ENCODE data around the gene KMT2C.
"Not testable (repeated sequence)": the region's sequence is repeated elsewhere in the genome, so short reads cannot be mapped to it uniquely, and the experiment has no call there.

KMT2C gene

DNA sequence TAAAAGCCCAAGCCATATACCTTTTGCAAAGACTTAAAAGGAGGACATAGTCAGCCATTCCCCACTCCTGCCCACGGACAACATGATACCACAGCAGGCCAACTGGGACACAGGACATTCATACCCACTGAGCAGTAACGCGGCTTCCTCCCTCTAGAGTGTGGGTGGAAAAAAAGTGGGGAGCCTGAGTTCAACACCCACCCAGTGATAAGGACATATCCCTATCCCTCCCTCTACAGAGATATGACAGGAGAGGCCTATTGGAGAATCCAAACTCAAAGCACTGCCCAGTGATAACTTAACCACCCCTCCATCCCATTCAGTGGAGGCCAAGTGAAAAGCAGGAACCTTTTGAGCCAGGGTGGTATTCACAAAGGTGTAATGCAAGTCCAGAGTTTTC, 148.8 kb downstream of the KMT2C start:
- not testable (repeated sequence) for DNase-seq

DNA sequence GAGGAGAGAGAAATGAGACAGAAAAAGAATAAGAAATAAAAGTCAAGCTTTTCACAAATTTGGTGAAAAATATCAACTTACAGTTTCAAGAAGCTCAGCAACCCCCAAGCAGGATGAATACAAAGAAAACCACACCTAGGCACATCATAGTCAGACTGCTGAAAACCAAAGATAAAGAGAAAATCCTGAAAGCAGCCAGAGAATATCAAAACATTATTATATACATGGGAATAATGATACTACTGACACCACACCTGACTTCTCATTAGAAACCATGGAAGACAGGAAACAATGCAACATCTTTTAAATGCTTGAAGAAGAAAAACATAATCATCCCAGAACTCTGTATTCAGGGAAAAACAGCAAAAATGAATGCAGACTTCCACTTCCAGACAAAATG, 149.6 kb downstream of the KMT2C start:
- DNase-seq = not testable (repeated sequence)

DNA sequence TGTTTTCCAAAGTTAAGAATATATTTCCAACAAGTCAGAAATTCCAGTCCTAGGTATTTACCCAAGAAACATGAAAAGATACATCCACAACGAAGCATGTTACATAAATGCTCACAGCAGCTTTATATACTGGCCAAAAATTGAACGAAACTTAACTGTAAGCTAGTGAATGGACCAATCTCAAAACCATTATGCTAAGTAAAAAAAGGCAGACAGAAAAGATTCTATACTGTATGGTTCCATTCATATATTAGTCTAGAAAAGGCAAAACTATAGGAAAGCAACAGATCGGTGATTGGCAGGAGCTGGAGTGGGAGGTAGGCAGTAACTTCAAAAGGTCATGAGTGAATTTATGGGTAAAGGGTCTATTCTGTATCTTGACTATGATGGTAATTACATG, 150.8 kb downstream of the KMT2C start:
- not testable (repeated sequence) for DNase-seq

DNA sequence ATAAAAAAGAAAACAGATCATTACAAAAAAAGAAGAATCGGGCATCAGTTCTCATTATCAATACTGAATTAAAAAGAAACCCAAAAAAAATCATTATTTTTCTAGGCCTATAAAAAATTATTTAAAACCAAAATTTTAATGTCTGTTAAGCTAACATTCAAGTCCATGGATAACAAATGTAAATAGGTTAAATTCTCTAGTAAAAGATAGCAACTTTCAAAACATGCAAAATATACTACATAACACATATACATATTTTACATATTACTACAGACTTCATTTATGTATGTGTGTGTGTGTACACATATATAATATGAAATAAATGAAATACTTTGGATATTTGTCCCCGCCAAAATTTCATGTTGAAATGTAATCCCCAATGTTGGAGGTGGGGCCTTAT, 158.1 kb downstream of the KMT2C start:
- DNase-seq = not testable (repeated sequence)

DNA sequence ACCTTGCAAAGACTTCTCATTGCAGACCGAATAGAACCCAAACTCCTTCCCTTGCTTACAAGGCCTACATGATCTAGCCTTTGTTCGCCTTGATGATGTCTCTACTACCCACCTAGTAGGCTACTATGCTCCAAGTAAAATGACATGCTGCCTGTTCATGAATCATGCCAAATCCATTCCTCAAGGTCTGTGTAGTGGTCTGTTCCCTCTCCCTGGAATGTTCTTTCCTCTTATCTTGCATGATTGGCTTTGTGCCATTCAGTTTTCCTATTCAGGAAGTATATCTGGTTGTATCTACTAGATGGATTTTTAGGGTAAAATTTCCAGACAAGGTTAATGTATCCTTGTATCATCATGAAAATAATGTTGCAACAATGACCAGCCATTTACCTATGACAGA, 165.4 kb downstream of the KMT2C start:
- not testable (repeated sequence) for DNase-seq

DNA sequence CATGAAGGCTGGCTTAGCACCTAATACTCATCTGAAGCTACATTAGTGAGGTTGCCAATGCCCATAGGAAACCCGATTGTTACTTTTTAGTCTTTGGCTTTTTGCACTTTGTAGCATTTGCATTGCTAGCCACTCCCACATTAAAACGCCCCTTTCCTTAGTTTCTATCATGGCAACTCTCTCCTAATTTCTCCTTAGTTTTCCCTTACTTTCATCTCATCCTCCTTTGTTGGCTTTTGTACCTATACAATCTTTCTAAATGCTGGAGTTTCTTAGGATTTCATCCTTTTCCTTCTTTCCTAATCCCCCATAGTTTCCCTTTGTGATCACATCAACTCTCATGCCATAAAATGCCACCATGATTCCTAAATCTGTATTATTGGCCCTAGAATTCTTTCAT, 168.9 kb downstream of the KMT2C start:
- DNase-seq = not testable (repeated sequence)

DNA sequence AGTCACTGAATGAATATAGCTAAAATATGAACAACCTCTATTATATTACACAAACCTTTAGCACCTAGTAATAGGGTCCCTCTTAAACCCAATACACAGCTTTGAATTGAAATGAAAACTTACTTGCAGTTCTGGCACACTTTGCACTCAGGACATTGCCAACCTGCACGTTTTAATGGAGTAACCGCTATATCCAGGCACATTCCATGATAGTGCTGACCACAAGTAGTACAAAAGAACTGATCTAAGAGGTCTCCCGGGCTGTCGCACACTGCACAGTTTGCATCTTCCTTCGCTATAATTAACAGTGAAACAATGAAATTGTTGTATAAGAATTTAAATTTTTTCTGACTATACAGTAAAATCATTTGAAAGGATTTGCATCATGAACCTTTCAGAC, 170.9 kb downstream of the KMT2C start:
- DNase-seq = not testable (repeated sequence)

DNA sequence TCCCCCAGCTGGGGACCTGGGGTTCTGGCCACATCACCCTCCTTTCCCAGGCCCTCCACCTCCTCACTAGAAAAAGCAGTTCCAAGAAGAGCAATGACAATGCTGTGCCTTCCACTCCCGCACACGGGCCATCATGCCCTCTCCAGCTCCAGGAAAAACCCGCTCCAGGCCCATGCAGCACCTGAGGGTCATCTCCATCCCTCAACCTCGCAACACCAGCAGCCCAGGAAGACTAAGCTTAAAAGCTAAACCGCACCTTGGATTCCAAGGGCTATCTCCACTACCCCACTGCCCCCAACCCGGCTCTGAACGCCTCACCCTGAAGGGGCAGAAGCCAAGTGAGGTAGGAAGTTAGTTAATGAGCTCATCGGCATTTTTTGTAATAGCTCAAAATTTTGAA, 173.7 kb downstream of the KMT2C start:
- DNase-seq = not testable (repeated sequence)

DNA sequence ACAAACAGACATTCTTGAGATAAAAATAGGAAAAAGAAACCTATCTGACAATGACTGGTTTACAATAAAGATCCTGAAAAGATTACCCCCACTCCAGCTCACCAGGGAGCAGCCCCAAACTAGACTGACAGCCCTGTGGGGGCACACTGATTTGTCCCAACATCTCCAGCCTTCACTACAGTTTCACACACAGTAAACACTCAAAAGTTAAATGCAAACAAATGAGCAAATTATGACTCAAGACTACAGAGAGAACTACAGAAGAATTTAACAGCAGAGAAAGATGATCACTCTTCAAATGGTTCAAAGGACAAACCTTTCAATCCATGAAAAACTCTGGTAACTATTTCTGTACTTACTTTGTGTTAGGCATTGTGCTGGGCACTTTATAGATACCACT, 176.2 kb downstream of the KMT2C start:
- not testable (repeated sequence) for DNase-seq

DNA sequence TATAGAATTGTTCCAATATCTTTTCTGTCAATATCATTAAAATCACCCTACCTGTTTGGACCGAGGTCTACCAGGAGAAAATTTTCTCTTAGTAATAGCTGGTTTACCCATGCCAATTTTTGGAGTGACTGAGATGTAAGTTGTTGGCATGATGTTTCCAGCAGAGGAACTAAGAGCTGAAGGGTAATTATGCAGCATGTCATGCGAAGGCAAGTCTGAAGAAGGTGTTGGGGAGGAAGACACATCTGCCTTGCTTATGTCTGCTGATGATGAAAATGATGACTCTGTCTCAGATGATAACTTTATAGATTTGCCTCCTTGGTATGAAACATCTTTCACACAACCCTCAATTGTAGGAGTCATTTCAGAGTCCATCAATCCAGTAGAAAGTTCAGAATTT, 188.0 kb downstream of the KMT2C start:
- DNase-seq = not testable (repeated sequence)

DNA sequence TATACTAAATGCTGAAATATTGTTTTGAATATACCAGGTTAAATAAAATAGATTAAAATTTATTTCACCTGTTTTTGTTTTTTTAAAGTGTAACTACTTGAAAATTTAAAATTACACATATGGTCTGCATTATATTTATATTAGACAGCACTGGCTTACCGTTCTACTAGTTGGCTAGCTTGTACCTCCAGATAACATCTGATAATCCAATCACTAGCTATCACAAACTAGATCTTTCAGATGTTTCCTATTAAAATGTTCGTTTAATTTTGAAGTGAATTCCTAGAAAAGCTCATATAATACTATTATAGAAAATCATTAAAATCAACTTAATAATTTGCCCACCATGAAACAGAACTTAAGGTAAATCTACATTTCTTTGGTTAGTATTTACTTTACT, 190.4 kb downstream of the KMT2C start:
- DNase-seq = not testable (repeated sequence)

DNA sequence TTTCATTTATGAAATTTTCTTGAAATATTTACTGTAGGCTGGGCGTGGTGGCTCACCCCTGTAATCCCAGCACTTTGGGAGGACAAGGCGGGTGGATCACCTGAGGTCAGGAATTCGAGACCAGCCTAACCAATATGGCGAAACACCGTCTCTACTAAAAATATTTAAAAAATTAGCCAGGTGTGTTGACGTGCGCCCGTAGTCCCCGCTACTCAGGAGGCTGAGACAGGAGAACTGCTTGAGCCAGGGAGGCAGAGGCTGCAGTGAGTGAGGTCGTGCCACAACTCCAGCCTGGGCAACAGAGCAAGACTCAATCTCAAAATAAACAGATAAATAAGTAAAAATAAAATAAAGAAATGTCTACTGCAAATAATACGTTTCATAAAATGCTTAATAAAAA, 192.3 kb downstream of the KMT2C start:
- not testable (repeated sequence) for DNase-seq

DNA sequence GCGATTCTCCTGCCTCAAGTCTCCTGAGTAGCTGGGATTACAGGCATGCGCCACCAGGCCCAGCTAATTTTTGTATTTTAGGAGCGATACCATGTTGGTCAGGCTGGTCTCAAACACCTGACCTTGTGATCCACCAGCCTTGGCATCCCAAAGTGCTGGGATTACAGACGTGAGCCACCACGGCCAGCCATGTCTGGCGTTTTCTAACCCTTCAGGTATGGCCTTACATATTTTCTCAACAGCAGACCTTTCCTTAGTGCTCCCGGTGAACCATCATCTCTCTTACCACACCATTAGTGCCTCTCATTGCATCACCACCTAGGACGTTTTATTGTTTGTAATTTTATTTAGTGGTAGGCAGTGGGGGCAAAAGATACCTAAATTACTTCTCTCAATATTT, 194.5 kb downstream of the KMT2C start:
- not testable (repeated sequence) for DNase-seq

DNA sequence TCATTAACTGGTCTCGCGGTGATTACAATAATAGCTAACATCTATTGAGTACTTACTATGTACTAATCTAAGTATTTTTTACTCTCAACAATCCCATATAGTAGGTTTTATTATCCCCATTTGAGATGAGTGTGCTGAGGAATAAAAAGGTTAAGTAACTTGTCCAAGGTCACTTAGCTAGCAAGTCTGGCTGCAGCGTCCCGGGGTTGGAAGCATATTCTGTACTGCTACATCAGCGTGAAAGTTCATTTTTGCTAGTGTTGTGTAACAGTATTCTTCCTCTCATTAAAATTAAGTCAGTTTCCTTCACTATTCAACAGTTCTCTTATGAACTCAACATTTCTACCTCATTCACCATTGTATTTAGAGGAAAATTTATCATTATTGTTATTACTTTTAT, 199.5 kb downstream of the KMT2C start:
- DNase-seq = not testable (repeated sequence)

DNA sequence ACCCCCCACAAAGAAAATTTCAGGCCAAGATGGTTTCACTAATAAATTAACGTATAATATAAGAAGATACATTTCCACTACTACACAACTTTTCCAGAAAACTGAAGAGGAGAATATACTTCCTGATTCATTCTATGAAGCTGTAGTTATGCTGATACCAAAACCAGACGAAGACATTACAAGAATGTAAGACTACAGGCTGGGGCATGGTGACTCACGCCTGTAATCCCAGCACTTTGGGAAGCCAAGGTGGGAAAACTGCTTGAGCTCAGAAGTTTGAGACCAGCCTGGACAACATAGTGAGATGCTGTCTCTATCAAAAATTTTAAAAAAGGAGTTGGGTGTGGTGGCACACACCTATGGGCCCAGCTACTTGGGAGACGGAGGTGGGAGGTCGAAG, 201.4 kb downstream of the KMT2C start:
- not testable (repeated sequence) for DNase-seq

DNA sequence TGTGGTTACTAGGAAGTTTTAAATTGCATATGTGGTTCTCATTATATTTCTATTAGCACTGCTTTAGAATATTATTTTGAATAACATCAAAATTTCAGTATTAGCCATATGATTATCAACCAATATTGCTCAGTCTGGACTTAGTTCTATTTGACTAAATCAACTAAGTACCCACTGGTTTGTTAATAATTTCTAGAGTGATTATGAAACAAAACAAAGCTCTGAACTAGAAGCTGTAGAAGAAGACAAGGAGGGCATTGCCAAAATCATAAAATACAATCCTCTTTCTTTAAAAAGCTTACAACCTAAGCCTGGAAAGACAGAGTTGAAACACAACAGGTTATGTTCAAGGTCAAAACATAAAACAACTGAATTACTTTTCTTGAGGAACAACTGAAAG, 204.7 kb downstream of the KMT2C start:
- DNase-seq = no peak

DNA sequence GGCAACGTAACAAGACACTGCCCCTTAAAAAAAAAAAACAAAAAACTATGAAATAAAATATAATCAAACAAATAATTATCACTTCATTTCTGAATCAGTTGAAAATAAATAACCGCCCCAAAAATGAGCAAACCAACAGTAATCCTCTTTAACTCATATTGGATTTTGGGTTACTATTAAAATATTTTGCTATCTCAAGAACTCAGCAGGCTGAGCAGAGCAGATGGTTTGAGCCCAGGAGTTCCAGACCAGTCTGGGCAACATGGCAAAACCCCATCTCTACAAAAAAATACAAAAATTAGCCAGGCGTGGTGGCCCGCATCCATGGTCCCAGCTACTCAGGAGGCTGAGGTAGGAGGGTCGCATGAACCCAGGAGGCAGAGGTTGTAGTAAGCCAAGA, 216.2 kb downstream of the KMT2C start:
- DNase-seq = not testable (repeated sequence)

DNA sequence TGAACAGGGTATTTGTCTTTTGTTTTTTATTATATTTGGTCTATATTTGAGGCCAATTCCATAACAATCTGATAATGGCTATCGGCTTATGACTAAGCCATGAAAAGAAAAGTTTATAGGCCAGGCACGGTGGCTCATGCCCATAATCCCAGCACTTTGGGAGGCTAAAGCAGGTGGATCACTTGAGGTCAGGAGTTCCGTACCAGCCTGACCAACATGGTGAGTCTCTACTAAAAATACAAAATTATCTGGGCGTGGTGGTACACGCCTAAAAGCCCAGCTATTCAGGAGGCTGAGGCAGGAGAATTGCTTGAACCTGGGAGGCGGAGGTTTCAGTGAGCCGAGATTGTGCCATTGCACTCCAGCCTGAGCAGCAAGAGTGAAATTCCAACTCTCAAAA, 227.0 kb downstream of the KMT2C start:
- not testable (repeated sequence) for DNase-seq

DNA sequence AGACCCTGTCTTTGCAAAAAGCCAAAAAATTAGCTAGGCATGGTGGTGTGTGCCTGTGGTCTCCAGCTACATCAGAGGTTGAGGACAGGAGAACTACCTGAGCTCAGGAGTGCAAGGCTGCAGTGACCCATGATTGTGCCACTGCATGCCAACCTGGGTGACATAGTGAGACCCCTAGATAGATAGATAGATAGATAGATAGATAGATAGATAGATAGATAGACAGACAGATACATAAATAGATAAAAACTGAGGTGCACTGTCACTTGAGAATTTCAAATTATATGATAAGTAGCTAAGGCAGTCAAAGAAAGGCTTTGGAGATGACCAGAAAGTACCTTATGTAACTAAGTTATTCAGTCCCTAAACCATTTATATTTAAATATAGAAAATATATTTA, 231.4 kb downstream of the KMT2C start:
- DNase-seq = not testable (repeated sequence)

DNA sequence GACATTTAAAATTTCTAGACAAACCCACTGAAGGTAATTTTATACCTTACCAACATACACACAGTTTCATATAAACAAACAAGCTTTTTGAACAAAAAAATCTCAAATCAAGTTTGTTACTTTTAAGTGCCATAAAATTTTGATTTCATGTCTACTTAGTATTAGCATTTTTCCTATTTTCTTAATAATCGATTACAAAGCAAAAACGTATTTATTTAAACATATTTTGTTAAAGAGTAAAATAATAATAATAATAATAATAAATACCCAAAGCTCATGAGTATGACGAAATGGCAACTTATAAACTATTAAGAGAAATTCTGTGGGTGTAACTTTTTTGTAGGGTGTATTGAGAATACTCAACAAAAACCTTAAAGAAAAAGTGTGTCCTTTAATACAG, 232.7 kb downstream of the KMT2C start:
- DNase-seq = no peak

DNA sequence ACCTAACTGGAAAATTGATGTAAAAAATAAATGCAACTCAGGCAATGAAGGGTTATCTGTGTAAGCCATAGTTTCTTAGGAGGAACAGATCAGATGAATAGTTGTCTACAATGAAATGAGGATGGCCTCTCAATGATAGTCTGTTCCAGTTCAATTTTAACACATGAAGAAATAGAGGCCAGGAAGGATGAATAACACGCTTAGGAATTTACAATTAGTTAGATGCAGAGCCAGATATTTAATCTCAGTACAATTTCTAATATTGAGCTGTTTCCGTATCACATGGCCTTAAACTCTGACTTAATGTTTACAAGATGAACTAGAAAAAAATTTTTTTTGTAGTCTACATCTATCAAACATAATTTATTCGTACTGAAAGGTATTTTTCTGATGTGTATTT, 233.7 kb downstream of the KMT2C start:
- no peak for DNase-seq

DNA sequence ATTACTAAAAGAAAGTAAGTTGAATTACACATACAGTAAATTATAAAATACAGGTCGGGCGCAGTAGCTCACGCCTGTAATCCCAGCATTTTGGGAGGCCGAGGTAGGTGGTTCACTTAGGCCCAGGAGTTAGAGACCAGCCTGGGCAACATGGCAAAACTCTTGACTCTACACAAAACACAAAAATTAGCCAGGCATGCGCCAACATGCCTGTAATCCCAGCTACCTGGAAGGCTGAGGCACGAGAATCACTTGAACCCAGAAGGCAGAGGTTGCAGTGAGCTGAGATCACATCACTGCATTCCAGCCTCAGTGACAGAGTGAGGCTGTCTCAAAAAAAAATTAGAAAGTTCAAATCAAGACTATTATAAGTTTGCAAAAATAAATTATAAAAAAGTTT, 235.4 kb downstream of the KMT2C start:
- no peak for DNase-seq

DNA sequence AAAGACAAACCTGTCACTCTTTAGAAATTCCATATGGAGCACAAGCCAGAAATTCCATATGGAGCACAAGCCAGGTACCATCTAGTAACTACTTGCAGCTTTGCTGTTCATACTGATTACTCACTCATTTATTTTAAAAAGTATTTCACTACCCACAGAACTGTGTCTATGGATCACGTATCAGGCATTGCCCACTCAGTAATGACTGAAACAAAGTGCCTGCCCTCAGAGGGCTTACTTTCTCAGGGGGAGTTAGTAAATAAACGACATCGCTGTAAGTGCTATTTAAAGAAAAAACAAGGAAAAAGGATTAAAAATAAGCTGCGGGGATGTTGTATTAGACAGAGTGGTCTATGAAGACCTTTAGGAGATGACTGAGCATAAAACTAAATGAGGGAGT, 239.4 kb downstream of the KMT2C start:
- no peak for DNase-seq

DNA sequence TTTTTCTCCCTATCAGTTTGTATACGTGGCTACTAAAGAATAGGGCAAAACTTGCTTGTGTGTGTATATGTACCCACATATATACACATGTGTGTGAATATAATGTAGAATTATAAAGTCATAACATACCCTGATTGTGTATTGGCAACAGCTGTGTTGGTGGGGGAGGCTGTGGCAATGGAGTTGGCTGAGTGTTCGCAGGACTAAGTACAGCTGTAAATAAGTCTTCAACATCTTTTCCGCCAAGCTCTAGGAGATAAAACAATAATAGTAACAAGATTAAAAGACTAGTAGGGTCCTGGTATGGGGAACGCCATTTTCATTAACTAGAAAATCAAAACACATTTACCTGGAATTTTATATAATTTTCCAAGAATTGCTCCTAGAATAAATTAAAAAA, 241.9 kb downstream of the KMT2C start:
- DNase-seq = no peak

DNA sequence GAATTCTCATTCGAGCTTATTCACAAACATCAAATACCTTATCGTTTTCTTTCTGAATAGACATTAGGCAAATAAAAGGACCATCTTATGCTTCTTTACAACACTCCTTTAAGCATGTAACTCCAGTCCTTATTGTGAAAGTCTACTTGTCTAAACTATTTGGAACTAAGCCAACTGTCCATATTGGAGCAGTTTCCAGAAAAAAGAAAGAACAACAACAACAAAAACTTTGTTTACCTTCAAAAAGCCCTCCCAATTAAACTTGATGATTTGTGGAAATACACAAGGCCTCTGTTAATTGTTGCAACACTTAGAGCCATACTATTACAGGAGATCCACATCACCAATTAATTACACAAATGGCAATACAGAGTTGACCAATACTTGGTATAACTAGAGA, 246.7 kb downstream of the KMT2C start:
- DNase-seq = no peak

DNA sequence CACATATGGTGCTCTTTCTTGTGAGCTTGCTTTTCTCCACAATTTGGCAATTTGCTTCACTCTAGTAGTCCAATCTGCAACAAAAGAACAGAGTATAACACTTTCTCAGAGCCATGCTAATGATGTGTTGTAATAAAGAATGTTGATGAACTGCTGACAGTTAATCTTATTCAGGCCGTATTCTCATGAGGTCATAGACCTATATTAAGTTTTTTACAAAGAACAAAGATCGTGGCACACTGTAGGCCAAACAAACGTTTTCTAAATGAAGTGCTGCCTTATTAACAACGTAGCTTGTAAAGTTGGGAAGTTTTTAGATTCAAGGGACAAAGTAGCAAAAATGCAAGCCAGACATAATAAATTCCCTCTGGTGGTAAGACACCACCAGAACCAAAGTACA, 250.2 kb downstream of the KMT2C start:
- no peak for DNase-seq

Data from NCI-H2029 (cell line).